ENCODE measurements around the gene KBTBD7.
A peak's percentile ranks its signal among the peaks of the same experiment; 100 is the strongest.

The KBTBD7 gene, protein sequence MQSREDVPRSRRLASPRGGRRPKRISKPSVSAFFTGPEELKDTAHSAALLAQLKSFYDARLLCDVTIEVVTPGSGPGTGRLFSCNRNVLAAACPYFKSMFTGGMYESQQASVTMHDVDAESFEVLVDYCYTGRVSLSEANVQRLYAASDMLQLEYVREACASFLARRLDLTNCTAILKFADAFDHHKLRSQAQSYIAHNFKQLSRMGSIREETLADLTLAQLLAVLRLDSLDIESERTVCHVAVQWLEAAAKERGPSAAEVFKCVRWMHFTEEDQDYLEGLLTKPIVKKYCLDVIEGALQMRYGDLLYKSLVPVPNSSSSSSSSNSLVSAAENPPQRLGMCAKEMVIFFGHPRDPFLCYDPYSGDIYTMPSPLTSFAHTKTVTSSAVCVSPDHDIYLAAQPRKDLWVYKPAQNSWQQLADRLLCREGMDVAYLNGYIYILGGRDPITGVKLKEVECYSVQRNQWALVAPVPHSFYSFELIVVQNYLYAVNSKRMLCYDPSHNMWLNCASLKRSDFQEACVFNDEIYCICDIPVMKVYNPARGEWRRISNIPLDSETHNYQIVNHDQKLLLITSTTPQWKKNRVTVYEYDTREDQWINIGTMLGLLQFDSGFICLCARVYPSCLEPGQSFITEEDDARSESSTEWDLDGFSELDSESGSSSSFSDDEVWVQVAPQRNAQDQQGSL

DNA sequence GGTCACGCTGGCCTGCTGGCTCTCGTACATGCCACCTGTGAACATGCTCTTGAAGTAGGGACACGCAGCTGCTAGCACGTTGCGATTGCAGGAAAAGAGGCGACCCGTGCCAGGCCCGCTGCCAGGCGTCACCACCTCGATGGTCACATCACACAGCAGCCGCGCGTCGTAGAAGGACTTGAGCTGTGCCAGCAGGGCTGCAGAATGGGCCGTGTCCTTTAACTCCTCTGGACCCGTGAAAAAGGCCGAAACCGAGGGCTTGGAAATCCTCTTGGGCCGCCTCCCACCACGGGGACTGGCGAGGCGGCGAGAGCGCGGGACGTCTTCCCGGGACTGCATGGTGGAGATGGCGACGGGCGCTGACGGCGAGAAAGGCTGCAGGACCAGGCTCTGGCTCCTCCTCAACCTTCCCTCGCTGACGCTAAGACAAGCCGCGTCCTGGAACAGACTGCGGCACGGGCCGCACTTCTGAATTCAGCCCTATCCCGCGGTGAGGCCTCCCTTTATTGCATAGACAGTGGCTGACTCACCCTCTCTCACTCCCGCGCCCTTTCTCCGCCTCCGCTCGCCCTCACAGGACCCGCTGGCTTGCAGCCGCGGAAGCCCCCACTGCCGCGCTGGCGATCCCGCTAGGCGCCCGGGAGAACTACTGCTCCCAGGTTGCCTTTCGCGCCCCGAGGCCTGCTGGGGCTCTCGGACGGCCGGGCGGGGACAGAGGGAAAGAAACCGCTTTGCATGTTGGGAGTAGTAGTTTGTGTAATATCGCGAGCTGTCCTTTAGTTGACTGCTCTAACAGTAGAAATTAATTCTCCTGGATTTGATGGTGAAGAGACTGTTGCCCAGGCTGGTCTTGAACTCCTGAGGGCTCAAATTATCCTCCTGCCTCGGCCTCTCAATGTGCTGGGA is at the start of gene KBTBD7:
Gene KBTBD7 (minus strand): TSS at position 651 of the 906 bp plus-strand sequence. CDS start 312 bp downstream, at position 339.
- peak; percentile 90 for DNase-seq

DNA sequence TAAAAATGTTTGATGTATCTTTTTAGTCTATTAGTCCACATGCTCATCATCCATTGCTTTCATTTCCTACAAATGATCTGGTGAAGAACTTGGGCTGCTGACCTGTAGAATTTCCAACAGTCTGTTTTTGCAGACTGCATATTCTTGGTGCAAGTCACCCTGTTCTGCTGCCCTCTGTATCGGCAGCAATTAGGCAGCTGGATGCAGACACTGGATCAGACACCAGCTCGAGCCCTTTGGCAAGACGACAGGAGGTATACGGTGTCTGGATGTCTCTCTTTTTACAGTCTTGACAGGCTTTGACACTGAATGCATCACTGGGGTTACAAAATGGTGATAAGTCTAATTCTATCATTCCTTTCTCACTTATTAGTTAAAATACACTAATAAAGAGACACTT is 47.3 kb upstream of the KBTBD7 start:
- no peak for DNase-seq

DNA sequence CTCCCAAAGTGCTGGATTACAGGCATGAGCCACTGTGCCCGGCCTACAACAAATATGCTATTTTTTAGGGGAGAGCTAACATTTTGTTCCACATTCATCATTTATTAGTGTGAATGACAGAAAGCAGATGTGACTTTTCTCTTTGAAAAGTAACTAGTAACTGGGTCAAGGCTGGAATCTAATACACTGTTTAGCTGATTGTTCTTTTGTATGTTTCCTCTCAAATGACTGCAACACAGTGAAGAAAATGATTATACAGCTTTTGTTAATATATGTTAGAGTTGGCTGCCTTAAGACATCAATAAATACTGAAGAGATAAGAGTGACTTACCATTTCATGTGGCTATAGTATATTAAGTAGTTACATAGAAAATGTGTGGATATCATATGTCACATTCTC is 42.0 kb upstream of the KBTBD7 start:
- no peak for DNase-seq

DNA sequence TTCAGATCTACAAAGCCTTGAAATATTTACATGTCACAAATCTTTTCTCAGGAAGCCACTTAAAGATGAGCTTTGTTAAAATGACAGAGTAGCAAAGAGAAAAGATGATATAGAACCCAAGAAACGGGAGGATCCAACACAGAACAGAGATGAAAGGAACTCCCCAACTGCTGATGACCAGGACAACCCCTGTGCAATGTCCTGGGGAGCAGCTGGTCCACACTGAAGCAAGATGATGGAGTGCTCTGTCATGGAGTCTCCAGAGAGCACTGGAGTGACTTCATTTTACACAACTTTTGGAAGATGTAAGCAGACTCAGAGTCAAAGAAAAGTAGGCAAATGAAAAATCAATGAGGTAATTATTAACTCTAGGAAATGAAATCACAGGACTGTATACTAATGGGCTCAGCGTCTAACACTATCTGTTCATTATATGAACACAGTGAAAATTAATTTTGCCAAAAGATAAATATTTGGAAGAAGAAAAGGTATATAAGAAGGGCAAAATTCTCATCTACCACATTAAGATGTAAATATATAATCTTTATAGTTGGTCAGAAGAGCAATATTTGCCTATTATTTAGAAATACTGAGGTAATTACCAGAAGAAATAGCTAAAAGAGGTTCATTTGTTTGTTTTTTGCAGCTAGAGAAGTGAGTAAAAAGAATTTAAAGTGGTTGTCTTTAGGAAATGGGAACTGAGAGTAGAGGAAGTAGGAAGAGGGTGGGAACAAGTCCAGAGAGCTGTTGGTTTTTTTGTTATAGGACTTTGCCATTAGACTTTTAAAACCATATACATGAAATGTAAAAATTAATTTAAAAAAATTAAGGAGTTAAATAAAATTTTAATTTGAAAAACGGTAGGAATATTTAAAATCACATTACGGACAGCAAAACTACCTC is 38.5 kb upstream of the KBTBD7 start:
- DNase-seq: no peak

DNA sequence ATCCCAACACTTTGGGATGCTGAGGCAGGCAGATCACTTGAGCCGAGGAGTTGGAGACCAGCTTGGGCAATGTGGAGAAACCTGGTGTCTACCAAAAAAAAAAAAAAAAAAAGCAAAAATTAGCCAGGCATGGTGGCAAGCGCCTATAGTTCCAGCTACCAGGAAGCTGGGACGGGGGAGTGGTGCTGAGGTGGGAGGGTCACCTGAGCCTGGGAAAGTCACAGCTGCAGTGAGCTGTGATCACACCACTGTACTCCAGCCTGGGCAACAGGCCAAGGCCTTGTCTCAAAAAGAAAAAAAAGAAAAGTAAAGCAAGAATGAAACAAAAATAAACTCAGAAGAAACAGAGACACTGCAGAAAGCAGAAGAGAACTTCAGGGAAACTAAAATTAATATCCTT is 37.4 kb upstream of the KBTBD7 start:
- peak; percentile 21 for DNase-seq

DNA sequence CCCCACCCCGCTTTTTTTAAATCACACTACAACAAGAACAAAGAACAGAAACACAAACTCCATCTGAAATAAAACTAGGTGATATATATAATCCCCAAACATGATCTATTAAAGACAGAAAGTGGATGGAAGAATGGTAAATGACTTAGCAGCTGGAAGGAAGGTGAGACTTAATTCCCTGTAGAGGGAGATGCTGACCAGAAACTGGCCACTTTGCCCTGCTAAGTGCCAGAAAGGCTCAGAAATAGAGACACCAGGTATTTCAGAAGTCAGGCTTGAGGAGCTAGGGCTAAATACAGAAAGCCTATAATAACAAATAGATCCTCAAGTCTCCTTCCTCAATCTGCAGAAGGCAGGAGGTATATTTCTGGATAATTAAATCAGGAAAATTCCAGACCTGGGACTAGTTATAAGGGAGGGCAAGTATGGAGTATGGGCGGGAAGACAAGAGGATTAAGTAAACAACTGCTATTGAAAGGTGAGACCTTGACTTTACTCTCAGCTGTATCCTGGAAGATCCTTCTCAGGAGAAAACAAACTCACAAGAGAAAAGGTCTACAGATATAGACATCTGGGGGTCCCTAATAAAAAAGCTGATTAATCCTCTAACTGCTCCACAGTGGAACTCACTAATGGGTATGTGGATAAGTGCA is 36.8 kb upstream of the KBTBD7 start:
- DNase-seq: no peak

DNA sequence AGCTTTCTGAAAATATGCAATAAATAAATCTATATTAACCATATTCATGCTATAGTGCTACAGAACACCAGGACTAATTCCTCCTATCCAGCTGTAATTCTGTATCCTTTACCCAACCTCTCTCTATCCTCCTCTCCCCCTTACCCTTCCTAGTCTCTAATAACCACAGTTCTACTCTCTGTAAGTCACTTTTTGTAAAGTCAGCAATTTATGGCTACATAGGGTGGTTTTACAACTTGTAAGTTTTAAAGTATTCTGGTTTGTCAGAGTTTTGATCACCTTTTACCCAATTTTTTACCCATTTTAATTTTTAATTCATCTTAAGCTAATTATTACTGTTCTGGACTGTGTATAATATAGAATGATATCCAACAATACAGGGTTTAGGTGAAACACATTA is 35.0 kb upstream of the KBTBD7 start:
- DNase-seq: no peak

DNA sequence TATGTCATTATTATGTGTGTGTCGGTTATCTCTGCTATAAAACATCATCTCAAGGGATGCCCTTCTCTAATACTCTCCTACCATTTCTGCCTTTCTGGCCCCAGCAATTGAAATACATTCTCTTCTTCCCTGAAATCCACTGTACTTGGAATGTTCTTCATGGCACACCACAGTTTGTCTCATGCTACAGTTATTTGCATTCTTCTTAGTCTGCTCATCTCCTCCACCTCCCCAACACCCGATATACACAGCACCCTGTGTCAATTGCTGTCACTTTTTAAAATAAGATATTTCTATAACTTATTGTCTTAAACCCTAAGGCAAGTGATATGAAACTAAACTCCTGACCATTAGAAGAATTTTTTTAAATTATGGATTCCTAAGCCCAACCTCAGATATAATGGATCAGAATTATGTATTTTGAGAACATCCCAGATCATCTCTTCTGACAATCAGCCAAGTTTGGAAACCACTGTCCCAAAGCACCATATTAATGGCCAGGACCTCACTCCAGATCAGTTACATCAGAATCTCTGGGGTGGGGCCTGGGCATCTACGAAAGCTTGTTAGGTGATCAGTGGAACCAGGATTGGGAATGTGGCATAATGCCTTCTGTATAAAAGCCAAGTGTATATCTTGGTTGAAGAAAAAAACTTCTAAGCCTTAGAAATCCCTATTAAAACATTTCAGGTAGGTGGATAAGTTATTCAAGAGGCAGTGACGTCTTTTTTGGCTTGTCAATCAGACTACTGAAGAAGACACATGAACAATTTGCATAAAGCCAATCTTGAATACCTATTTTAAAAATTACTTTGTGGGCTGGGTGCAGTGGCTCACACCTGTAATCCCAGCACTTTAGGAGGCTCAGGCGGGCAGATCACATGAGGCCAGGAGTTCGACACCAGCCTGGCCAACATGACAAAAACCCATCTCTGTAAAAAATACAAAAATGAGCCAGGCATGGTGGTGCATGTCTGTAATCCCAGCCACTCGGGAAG is 30.0 kb upstream of the KBTBD7 start:
- no peak for DNase-seq

DNA sequence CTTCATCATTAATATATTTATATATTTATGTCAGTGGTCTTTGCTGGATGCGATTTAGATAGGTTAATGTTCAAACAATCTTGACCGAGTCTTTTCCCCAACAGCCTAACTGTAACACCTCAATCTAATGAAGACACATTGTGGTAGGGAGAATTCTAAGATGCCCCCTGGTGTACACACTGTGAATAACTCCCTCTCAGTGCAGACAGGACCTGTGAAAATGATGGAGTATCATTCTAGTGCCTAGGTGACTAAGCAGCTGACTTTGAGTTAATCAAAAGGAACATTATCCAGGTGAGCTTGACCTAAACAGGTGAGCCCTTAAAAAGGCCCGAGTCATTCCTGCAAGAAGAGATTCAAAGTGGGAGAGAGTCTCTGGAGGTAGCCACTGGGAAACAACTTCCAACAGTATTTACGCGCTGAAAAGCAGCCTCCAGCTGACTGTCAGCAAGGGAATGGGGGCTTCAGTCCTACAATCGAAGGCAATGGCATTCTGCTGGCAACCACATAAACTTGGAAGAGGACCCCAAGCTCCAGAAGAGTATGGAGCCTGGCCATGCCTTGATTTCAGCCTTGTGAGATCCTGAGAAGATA is 28.0 kb upstream of the KBTBD7 start:
- peak; percentile 72 for DNase-seq

DNA sequence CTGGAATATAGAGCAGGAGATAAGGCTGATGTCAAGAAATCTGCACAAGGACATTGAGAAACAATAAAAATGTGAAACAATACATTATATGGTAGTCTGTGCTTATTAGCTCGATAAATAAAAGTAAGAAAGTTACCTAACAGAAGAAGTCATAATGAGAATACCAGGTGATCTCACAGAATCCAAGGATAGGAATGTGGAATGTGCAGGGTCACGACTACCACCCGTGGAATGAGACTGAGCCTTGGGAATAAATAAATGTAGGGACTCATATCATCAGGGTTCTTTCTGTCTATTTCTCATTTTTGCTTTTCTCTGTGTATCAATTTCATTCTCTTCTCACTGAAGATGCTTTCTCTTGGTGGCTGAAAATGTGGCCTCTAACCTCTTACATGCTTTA is 26.0 kb upstream of the KBTBD7 start:
- no peak for DNase-seq

DNA sequence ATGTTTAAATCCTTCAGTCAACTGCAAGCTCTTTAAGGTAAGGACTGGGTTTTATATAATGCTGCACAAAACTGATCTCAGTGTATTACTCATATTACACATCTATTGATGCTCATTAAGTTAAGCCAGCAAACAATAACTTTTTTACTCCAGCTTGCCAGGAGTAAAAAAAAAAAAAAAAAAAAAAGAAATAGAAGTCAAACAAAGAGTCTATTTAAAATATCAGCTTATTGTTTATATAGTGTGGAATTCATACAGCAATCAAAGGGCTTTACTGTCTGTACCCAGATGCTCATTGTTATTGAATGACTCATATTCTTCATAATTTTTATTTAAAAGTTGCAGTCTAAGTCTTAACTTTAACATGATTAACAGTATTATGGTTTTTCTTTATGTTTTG is 21.8 kb upstream of the KBTBD7 start:
- no peak for DNase-seq

DNA sequence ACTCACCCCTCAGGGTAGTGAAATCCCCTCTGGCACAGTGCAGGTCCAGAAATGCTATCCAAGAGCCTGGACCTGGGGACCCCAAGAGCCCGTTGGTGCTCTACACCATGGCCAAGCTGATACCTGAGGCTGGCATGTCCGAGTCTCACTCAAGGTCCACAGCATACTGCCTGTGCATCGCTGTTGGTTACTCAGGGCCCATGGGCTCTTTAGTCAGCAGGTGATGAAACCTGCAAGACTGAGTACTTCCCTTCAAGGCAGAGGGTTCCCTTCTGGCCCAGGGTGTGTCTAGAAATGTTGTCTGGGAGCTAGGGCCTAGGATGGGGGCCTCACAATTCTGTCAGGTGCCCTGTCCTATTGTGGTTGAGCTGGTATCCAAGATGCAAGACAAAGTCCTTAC is 19.6 kb upstream of the KBTBD7 start:
- no peak for DNase-seq

DNA sequence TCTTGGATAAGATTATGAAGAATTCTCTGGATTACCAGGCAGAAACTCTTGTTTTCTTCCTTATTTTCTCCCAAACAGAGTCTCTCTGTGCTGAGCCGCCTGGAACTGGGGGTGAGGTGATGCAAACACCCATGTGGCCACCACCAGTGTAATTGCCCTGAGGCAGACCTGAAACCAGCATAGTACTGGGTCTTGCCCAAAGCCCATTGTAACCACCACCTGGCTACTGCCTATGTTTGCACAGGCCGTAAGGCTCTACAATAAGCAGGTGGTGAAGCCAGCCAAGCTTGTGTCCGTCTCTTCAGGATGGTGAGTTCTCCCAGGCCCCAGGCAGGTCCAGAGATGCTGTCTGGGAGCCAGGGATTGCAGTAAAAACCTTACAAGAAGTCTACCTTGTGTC is 18.9 kb upstream of the KBTBD7 start:
- no peak for DNase-seq

DNA sequence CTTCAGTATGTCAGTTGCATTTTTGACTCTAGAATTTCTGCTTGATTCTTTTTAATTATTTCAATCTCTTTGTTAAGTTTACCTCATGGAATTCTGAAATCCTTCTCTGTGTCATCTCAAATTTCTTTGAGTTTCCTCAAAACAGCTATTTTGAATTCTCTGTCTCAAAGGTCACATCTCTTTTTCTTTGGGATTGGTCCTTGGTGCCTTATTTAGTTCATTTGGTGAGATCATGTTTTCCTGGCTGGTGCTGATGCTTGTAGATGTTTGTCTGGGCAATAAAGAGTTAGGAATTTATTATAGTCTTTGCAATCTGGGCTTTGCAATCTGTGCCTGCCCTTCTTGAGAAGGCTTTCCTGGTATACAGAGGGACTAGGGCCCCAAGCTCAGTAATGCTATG is 18.5 kb upstream of the KBTBD7 start:
- no peak for DNase-seq

DNA sequence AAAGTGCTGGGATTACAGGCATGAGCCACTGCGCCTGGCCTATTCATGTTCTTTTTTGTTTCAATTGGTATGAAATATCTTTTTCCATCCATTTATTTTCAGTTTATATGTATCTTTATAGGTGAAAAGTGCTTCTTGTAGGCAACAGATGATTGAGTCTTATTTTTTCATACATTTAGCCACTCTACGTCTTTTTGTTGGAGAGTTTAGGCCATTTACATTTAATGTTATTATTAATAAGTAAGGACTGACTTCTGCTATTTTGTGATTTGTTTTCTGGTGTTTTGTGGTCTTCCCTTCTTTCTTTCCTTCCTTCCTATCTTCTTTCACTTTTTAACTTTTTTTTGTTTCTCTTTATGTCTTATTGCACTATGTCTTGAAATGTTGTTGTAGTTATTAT is 16.7 kb upstream of the KBTBD7 start:
- no peak for DNase-seq

DNA sequence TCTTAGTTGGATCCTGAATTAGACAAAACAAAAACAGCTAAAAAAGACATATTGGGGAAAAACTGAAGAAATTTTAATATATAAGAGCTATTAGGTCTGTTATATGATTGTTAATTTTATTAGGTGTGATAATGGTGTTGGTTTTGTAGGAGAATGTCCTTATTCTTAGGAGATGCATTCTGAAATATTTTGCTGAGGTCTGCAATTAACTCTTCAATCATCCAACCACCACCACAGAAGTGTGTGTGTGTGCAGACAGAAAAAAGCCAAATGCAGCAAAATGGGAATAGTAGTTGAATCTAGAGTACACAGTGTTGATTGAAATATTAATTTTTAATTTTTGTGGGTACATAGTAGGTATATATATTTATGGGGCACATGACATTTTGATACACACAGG is 12.1 kb upstream of the KBTBD7 start:
- DNase-seq: no peak

DNA sequence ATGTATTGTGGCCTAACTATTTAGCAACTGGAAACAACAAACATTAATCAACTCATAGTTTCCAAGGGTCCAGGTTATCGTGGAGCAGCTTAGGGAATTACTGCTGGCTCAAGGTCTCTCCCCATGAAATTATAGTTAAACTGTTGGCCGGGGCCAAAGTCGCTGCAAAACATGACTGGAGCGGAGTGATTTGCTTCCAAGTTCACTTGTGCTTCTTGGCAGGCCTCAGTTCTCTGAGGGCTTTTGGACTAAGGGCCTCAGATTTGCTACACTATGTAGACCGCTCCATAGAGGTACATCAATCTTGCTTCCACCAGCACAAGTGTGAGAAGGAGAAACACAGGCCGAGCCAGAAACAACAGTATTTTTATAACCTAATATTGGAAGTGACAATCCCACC is 9.4 kb upstream of the KBTBD7 start:
- DNase-seq: no peak

DNA sequence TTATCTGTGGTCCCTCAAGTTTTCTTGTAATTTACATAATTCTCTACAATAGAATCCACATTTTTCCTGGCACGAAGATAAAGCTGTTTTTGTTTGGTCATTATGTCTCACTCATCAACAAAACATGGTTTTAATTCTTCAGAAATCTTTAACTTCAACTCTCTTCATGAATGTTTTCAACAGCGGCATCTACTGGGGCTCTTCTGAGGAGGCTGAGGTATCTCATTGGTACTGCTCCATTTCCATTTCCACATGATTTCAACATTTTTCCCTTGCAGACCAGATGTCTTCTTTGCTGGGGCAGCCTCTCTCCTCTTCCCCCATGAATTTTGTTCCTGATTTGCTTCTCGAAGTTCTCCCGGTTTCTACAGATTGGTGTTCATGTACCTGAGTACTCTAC is 5.8 kb upstream of the KBTBD7 start:
- no peak for DNase-seq

DNA sequence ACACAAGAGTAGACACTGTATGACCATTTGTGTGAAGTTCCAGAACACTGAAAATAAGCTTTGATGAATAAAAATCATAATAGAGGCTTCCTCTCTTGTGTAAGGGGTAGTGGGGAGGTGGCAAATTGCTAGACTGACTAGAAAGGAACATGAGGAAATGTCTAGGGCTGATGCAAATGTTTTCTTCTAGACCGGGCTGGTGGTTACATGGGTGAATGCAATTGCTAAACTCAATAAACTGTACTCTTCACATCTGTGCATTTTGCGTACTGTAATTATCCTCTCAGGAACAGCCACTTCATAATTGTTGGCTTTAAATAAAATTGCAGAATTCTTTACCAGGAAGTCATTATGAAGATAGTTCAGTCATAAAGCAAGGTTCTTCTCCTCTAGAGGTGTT is 5.2 kb upstream of the KBTBD7 start:
- DNase-seq: no peak

DNA sequence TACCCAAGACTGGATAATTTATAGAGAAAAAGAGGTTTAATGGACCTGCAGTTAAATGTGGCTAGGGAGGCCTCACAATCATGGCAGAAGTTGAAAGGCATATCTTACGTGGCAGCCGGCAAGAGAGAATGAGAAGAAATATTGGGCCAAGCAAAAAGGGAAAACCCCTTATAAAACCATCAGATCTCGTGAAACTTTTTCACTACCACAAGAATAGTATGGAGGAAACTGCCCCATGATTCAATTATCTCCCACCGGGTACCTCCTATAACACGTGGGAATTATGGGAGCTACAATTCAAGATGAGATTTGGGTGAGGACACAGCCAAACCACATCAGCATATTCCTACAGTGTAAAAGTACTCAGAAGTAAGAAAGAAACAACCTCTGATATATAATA is 4.7 kb upstream of the KBTBD7 start:
- DNase-seq: no peak
